Right forelimb (tissue), 1 donor: Measurements from ENCODE around the gene LRP1B.
"Not testable (repeated sequence)": the region's sequence is repeated elsewhere in the genome, so short reads cannot be mapped to it uniquely, and the experiment has no call there.

Source experiments
- DNase-seq: peaks from one replicate; pipeline ENCODE4 v3.0.0-alpha.2; 2018

Gene LRP1B

DNA sequence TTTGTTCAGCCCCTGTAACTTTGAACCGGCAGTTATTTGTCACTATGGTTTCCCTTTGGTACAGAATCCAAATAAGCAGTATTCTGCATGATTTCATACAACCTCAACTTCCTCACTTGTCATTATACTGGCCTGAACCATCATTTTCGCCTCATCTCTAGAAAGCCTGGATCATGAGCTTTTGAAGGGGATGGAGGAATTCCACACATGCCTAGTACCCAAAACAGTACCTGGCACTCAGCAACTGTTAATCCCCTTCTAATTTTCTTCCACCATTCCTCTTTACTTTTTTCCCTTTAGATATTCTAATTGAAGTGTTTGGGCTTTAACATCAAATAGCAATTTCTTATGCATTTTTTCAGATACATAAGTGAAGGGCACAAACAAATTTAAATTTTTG, 1776.3 kb downstream of the LRP1B start:
- no peak for DNase-seq

DNA sequence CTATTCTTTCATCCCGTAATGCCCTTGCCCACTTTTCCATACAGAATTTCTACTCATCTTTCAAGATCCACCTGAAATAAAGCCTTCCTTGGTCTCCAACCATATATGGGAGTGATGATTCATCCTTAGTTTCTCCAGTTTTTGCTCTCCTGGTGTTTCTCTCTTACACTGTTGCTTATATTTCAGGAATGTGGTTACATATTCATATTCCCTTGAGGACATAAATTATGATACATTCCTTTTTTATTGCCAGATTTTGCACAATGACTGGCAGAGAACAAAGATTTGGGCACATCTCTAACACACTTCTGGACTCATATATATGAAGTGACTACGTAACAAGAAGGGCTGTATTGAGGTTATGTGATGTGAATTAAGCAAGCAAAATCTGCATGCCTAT, 1777.3 kb downstream of the LRP1B start:
- DNase-seq = no peak

DNA sequence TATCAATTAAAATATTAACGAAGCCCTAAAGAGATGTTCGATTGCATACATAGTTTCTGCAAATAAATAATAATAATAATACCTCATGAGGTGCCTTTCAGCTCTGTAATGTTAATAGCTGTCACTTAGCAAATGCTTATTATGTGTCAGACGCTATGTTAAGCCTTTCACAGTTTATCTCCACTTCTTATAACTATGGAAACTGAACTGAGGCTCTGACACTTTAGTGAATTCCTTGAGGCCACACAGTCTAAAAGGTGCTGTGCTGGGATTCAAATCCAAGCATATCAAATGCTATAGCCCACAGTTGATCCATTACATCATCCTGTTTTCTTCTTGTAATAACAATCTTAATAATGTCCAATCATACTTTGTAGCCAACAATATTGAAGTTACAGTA, 1779.1 kb downstream of the LRP1B start:
- no peak for DNase-seq

DNA sequence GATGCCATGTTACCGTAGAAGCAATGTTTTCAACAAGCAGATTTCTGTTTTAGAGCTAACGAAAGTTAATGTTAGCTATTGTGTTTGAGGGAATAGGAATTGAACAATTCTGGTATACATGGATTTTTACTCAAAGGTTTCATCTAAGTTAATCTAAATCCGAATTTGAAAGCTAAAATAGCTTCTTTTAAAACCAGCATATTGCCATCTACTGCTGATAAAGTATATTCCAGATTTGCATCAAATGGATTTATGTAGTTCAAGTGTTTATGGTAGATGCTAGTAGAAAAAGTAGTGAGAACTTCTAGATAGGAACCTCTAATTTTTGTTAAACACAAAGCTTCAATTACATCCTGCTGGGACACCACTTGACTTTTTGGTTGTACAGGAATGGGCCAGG, 1781.1 kb downstream of the LRP1B start:
- no peak for DNase-seq

DNA sequence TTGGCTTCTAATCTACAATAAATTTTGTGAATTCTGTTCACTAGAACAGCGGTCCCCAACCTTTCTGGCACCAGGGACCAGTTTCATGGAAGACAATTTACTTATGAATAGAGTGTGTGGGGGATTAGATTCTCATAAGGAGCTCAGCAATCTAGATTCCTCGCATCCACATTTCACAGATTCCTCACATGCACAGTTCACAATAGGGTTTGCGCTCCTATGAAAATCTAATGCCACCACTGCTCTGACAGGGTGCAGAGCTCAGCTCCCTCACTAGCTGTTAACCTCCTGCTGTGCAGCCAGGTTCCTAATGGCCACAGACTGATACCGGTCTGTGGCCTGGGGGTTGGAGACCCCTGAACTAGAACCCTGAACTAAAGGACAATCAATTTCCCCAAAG, 1782.0 kb downstream of the LRP1B start:
- no peak for DNase-seq

DNA sequence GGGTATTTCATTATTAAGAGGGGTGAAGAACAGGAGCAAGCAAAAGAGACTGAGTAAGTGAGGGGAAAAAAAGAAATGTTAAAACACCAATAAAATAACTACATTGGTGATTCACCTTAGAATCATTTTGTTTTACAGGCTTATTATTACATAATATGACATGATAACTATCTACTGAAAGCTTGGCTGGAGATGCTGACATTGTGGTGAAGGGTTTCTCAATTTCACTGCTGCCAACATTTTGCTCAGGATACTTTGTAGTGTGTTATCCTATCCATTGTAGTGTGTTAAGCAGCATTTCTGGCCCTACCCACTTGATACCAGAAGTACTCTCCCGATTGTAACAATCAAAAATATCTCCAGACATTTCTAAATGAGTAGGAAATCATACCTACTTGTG, 1786.0 kb downstream of the LRP1B start:
- DNase-seq = no peak

DNA sequence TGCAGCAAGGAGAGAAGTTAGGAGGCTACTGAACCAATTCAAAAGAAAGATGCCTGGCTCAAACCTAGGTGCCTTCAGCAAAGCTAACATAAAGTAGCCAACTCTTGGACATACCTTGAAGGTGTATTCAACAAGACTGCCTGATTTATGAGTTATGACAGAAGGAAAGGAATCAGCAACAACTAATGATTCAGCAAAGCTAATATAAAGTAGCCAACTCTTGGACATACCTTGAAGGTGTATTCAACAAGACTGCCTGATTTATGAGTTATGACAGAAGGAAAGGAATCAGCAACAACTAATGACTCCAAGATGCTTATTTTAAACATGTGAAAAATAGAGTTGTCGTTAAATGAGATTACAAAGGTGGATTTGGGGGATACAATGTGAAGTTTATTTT, 1786.5 kb downstream of the LRP1B start:
- not testable (repeated sequence) for DNase-seq

DNA sequence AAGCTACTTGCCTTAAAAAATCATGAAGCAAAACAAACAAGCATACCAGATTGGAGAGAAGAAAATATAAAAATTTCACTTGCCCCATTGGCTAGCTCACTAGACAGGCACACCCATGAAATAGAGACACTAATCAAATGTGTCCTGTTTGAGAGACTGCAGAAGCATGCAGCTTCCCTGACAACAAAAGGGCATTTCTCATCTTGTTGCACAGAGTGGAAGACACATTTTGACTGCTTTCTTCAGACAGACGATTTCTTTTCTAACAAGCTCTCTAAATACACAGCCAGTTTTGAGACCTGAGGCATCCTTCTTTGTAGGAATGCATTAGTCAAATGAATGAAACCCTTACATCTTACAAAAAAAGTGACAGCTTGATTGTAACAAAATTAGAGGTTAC, 1792.0 kb downstream of the LRP1B start:
- no peak for DNase-seq

DNA sequence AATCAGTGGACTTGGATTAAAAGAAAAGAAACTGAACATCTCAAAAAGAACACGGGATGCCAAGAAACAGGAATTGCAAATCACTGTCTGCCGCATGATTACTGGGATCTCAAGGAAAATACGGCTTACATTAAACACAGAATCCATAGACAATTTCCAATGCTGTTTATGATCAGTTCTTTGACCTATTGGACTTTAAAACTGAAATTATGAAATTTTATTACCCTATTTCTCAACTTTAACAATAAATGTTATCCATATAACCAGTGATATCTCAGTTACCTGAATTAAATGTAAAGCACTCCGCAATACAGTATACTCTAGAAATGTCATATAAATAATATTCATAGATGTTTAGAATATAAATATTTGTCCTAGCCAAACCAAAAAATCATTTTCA, 1793.8 kb downstream of the LRP1B start:
- no peak for DNase-seq

DNA sequence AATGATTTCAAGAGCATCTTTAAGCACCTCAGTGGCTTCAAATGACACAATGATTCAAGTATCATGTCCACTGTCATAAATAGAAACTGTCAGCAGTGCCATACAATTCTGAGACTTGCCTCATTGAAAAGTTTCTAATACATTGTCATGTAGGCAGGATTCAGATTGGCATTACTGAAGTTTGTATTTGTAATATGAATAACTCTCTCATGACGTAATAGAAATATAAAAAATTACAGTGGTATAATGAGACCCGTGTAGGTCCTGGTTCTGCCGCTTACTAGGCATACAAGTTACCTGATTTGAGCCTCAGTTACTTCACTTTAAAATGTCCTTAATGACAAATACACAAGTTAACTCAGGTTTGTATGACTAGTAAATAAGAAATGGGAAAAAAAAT, 1814.5 kb downstream of the LRP1B start:
- no peak for DNase-seq

DNA sequence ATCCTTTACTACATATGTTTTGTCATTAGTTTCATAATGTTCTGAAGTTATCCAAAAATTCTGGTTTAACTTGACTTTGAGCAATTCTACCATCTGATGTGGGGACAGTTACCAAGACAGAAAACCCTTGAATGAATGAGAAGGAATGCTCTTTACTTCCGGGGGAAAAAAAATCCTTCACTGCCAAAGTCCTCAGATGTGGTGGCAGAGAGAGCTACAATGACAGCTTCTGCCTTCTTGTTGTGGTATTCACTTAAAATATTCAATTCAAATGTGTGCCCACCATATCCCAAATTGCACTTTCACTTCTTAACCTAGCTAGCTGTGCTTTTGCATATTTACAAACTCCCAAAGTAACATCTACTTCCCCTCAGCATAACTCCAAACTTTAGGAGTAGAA, 1818.9 kb downstream of the LRP1B start:
- no peak for DNase-seq

DNA sequence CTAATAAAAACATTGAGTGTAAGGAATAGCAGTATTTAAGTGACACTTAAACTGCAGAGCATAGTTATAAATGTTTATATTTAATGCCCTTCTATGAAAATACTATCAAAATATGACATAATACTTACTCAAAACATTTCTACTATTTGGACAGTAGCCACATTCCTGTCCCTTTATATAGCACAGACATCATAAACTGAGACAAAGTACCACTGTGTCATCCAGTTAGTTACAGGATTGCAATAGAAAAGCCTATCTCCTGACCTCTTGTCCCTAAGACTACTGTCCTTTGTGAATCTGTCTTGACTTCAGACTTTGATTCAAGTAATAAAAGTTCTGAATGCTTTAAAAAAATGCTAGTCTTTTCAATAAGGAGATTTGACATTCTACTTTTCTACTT, 1822.1 kb downstream of the LRP1B start:
- no peak for DNase-seq

DNA sequence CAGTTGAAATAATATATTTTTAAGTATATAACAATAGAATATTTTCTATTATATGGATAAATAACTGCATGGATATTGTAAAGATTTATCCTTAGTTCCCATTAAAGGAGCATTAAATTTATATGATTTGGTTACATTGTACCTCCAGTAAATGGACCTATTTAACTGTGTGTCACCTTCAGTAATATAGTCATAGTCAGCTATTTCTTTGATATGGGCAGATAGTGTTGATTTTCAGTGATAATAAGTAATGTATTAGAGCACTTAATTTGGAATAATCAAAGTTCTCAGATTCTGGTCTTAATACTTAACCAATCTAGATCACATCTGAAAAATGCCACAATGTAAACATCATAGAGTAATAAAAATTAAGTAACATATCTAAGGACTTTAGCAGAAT, 1823.3 kb downstream of the LRP1B start:
- no peak for DNase-seq

DNA sequence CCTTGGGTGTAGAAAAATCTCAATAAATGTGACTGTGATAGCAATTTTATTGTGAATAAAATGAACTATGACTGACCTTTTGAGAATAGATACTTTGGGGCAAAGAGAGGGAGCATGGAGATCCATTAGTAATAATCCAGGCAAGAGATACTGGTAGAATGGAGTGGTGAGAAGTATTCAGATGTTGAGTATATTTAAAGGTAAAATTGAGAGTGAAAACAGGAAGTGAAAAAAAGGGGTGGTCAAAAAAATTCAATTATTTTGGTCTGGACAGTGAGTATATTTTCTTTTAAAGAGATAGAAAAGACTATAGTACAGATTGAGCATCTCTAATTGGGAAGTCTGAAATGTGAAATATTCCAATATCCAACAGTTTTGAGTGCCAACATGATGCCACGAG, 1835.0 kb downstream of the LRP1B start:
- no peak for DNase-seq

DNA sequence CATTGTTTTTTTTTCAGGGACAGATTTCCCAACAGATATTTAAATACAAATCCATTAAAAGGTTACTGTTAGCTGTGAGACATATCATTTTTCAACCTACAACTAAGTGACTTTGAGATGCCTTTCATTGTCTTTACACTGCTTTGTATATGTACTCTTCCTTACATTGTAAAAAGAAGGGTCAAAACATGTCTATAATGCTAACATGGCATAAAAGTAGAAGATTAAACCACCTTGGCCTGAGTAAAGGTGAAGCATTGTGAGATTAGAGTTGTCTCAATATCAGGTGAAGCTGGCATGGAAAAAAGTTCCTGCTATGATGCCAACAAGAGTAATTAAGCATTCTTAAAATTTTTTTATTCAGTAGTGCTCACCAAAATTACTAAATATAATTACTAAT, 1842.1 kb downstream of the LRP1B start:
- no peak for DNase-seq

DNA sequence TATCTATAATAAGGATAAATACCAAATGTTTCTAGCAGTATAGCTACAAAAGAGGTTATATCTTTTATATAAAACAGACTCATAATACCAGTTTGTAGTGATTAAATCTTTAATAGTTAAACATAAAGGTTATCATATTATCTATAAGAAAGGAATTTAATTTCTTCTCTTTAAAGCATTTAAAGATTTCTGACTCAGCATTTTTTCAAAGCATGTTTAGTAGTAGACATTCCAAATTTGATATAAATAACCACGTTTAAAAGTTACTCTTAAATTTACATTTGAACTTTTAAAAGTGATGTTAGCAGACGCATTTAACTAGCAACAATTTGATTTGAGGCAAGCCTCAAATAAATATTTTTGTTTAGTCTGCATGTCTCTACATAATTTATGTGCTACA, 1842.6 kb downstream of the LRP1B start:
- no peak for DNase-seq

DNA sequence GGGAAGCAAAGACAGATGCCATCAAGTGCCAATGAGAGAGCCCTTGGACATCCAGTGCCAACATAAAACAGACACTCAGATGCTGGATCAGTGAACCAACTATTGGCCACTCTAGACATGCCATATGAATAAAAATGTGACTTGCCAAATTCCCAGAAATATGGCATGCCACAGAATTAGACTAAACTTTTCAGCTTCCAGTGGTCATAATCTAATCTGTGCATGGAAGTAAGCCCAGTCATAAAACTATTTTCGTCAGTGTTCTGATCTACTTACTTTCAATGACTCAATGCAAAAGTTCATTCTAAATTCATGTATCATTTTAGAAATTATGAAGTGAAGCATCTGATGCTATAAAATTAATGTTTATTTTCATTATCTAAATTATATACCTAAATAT, 1844.4 kb downstream of the LRP1B start:
- no peak for DNase-seq

DNA sequence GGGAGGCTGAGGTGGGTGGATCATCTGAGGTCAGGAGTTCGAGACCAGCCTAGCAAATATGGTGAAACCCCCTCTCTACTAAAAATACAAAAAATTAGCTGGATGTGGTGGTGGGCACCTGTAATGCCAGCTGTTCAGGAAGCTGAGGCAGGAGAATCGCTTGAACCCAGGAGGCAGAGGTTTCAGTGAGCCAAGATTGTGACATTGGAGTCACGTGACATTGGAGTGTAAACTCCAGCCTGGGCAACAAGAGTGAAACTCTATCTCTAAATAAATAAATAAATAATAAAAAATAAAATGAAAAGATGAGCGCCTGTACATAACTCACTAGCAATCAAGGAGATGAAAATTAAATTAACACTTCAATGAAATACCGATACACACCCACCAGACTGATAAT, 1853.5 kb downstream of the LRP1B start:
- not testable (repeated sequence) for DNase-seq

DNA sequence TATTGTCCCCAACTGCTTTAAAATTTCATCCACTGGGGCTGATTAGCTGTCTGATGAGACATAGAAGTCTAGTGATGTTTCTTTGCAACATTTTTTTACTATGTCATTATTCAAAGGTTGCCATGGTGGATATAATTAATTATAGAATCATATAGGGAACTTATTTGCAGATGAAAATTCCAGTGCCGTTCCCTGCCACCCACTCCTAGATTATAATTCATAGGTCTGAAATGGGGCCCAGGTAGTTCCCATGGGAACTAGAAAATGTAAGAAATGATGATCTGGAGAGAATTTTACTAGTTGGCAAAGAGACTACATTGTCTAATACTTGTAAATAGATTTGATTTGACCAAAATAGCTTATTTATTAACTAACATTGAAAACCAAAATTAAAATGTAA, 1854.2 kb downstream of the LRP1B start:
- DNase-seq = no peak

DNA sequence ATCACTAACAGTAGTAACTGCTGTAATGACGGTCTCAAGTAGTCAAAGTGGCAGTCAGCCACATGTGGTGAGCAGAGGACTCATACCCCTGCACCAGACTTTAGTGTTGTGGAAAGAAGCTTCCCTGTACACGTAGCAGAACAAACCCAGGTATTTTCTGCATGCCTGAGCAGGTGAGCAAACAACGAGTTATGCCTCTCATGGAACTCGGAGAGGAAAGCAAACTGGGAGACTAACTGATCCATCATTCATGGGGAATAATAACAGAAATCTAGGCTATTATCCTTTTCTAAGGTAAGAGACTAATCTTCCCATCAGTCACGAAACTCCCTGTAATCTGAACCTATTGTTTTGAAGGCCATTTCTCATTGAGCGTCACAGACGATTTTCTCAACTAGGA, 1855.4 kb downstream of the LRP1B start:
- no peak for DNase-seq

DNA sequence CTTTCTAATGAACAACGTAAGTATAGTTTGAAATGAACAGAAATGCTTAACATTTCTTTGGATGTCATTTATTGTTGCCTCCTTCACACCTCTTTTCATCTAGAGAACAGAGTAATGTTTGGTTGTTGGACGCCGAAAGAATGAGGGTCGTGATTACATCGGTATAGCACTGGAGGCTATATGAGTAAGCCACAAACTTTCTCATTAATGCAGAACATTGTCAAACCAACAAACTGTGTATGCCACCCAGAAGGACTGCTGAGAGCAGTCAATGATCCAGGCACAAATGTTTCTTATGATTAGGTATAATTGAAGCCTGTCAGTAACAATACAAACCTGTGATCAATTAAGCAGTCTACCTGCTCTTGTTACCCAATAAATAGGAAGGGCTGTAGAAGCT, 1855.9 kb downstream of the LRP1B start:
- DNase-seq = no peak

DNA sequence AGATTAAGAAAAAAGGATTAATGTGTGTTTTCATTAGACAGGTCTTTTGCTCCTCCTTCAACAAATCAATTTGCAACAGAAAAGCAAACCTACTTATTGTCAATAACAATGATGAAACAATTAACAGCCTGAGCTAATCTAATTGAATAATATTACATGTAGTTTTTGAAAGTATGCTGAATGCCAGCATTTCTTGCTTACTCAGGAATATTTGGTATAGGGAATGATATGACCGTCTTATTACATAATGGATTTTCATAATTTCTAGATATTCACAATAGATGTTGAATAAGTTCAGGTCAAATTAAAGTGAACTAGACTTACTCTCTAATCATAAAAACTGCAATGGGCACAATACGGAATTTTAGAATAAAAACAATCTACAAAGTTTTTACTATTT, 1856.9 kb downstream of the LRP1B start:
- no peak for DNase-seq

DNA sequence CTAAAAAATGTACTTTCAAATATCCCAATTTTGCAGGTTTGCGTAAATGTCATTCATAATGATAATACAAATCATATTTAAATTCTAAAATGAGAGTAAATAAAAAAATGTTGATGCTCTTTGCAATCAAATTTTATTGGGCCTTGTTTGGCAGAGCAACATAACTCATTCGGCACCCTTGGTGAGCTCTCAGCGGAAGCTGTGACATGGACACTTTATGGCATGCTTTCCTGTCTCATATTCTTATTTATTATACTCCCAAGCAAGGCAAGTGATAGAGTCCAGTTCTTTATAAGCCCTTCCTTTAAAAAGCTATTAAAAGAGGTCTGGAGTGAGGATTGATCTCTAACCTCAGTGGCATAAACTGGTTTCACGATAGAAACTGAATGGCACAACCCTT, 1857.4 kb downstream of the LRP1B start:
- no peak for DNase-seq

DNA sequence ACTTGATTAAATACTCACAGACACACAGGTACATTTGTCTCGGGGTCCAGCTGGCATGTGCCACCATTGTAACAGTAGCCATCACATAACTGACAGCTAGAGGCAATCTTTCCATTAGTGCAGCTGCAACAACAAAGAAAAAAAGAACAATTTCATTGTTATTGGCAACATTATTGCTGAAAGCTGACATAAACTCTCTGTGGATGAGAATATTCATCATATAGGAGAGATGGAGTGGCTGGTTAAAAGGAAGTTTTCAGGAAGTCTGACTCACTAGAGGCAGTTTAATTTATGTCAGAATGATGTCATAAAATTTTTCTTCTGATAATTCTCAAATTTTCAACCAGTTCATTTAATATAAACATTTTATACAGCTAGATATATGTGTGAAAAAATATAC, 1860.6 kb downstream of the LRP1B start:
- no peak for DNase-seq

DNA sequence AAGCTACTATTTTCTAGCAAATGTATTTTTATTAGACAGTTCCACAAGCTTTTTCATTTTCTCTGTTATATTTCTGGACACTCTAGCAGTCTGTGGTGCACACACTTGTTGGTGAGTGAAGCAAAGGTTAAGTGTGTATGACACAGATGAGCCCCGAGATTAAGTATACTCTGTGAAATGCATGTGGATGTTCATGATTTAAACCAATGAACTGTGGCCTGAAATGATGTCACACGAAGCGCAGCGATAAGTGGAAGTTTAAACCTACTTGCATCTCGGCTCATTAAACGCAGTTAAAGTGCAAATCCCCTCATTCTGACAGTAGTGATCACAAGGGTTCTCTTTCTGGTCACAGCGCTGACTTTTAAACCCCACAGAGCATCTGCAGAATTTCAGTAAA, 1861.8 kb downstream of the LRP1B start:
- no peak for DNase-seq

DNA sequence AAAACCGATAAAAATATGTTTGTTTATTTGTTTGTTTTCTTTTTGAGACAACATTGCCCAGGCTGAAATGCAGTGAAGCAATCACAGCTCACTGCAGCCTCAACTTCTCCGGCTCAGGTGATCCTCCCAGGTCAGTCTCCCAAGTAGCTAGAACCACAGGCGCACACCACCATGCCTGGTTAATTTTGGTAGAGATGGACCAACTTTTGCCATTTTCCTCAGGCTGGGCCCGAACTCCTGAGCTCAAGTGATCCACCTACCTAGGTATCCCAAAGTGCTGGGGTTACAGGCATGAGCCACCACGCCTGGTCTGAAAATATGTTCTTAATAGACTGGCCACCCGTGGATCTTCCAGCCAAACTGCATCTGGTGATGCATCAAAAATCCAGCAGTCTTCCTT, 1867.9 kb downstream of the LRP1B start:
- no peak for DNase-seq
